PC-3 (cell line): Measurements from ENCODE around the gene PPP2R5D.
"Not testable (repeated sequence)": the region's sequence is repeated elsewhere in the genome, so short reads cannot be mapped to it uniquely, and the experiment has no call there.

Experiments
- EZH2 ChIP-seq: fragments of 300-600 bp; sonication (generic); IDR thresholded peaks from one replicate; pipeline ENCODE4 v1.6.1; 2017; ENCODE audit warnings: antibody characterized with exemption, mild to moderate bottlenecking, low read length; ENCODE audit not compliant: unreplicated experiment
- EZH2phosphoT487 ChIP-seq: fragments of 300-600 bp; sonication (generic); IDR thresholded peaks from 2 replicates; pipeline ENCODE4 v1.6.1; 2018; ENCODE audit warnings: mild to moderate bottlenecking, antibody characterized with exemption, low read length, borderline replicate concordance
- TF ChIP-seq, protein P1 (sequence below): fragments of 300-600 bp; sonication (generic); conservative IDR thresholded peaks from 2 replicates; pipeline ENCODE4 v1.5.1; 2017; ENCODE audit warnings: antibody characterized with exemption, low read depth, mild to moderate bottlenecking, low read length

DNA sequence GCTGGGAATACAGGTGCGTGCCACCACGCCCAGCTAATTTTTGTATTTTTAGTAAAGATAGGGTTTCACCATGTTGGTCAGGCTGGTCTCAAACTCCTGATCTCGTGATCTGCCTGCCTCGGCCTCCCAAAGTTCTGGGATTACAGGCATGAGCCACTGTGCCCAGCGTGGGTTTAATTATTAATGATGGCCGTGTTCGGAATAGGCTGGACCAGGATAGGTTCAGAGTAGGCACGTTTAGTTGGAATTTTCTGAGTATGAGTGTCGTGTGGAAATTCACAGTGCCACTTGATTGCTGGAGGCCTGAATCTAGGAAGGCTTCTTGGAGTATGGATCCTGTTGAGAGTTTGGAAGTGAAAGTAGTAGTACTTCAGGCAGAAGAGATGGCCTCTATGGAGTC, 13.8 kb downstream of the PPP2R5D start:
- TF ChIP-seq, protein P1, sequence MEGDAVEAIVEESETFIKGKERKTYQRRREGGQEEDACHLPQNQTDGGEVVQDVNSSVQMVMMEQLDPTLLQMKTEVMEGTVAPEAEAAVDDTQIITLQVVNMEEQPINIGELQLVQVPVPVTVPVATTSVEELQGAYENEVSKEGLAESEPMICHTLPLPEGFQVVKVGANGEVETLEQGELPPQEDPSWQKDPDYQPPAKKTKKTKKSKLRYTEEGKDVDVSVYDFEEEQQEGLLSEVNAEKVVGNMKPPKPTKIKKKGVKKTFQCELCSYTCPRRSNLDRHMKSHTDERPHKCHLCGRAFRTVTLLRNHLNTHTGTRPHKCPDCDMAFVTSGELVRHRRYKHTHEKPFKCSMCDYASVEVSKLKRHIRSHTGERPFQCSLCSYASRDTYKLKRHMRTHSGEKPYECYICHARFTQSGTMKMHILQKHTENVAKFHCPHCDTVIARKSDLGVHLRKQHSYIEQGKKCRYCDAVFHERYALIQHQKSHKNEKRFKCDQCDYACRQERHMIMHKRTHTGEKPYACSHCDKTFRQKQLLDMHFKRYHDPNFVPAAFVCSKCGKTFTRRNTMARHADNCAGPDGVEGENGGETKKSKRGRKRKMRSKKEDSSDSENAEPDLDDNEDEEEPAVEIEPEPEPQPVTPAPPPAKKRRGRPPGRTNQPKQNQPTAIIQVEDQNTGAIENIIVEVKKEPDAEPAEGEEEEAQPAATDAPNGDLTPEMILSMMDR: not testable (repeated sequence)
- TF ChIP-seq EZH2, EZH2phosphoT487: not testable (repeated sequence)
